Gastrocnemius medialis (tissue), 4 donors: Measurements from ENCODE around the gene TRAF3IP3. TPM values are rescaled to one million over a fixed set of nuclear protein-coding genes. Genes with fewer than 3 reads are reported as not detected.
A peak's percentile ranks its signal among the peaks of the same experiment; 100 is the strongest.

Experiments
- ATAC-seq, 2 donors: fragments of 150-250 bp; one replicate each; pipeline ENCODE4 v1.9.1; 2016
- DNase-seq, 2 donors: peaks; one replicate each; pipeline ENCODE4 v3.0.0-alpha.2; 2019
- H3K27ac ChIP-seq, 4 donors: fragments of 200-600 bp; sonication (generic); 1 replicate in 1 of 4; 2 replicates in 3 of 4; pipeline ENCODE4 v1.5.1; 2016 to 2018; ENCODE audit warnings: mild to moderate bottlenecking in 2 of 4, moderate library complexity in 1 of 4
- H3K27me3 ChIP-seq, 3 donors: fragments of 200-600 bp; sonication (generic) in 2 of 3; 1 replicate in 1 of 3; 2 replicates in 2 of 3; pipeline versions ENCODE4 v1.5.1 to v1.6.0; 2016 to 2019; ENCODE audit warnings: mild to moderate bottlenecking in 1 of 3, moderate library complexity in 1 of 3
- H3K36me3 ChIP-seq, 2 donors: fragments of 200-600 bp; sonication (generic) in 1 of 2; one replicate each; pipeline ENCODE4 v1.5.1; 2017 to 2018
- H3K4me1 ChIP-seq, 2 donors: fragments of 200-600 bp; sonication (generic) in 1 of 2; one replicate each; pipeline ENCODE4 v1.5.1; 2016 to 2017; ENCODE audit warnings: mild to moderate bottlenecking in 2 of 2
- H3K4me3 ChIP-seq, 4 donors: fragments of 200-600 bp; sonication (generic) in 3 of 4; 1 replicate in 1 of 4; 2 replicates in 3 of 4; pipeline ENCODE4 v1.5.1; 2016 to 2019; ENCODE audit warnings: mild to moderate bottlenecking in 2 of 4
- H3K9me3 ChIP-seq, 3 donors: fragments of 200-600 bp; sonication (generic) in 2 of 3; 1 replicate in 1 of 3; 2 replicates in 2 of 3; pipeline ENCODE4 v1.5.1; 2016 to 2019
- POLR2A ChIP-seq, 2 donors: fragments of 450-650 bp; IDR thresholded peaks; one replicate each; pipeline ENCODE4 v1.6.1; 2017; ENCODE audit warnings: antibody characterized with exemption in 2 of 2, mild to moderate bottlenecking in 2 of 2, moderate library complexity in 2 of 2
- in situ Hi-C, 4 donors: fragments of 200-750 bp; cut with MboI; loops; one replicate each; pipeline versions ENCODE4 v1.15.0 to v1.8.0; 2017; ENCODE audit warnings: low sequenced_read_pairs in 4 of 4
- intact Hi-C: fragments of 100-400 bp; cut with DNase I; formaldehyde crosslinking; loops from one replicate; pipeline ENCODE4 v1.15.1; 2023; ENCODE audit warnings: low total_unique reads
- total RNA-seq, 4 donors: library from RNA; depleted of rRNA; stranded (reverse); fragments of >200 nt; gene quantifications; one replicate each; pipeline versions ENCODE4 v1.1.0 to v1.2.3, GENCODE V29; 2016
- TF ChIP-seq, protein P1 (sequence below), 5 experiments: fragments of 450-650 bp in 3 of 5; fragments of 200-600 bp in 2 of 5; sonication (generic) in 2 of 5; IDR thresholded peaks in 4 of 5; conservative IDR thresholded peaks in 1 of 5; 1 replicate in 4 of 5; 2 replicates in 1 of 5; pipeline ENCODE4 v1.5.1; 2016 to 2019; ENCODE audit warnings: antibody characterized with exemption in 5 of 5, mild to moderate bottlenecking in 3 of 5, moderate library complexity in 3 of 5

The TRAF3IP3 gene
- total RNA-seq, result 1 to 10 TPM in 1 of 4 donors, under 1 TPM in 2, not detected in 1; 0.16 to 1.5 (median 0.35) TPM

DNA sequence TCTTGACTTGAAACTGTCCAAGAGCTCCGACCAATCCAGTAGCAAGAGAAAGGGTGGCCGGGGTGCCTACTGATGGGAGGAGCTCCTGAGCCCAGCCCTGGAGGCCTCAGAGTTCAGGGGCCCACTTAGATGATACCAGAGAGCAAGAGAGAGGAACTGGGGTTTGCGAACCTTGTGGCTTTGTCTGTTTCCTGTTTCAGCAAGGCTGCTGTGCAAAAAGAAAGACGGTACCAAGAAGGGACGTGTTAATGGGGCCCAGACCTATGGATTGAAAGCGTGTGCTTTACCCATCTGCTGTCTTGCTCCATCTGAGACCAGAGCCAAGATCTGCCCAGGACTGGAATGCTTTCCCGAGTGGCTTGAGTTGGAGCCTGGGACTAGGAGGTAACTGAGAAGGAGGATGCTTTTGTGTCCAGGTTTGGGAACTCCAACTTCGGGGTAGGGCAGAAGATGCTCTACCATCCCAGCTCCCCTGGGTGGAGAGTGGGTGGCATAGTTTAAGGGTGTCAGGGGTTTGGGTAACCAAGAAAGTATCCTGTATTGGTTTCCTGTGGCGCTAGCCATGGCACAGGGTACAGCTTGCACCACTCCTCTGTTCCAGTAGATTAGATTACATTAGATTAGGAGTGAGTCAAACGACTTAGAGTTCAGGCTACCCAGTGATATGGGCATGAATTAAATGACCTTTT lies at the start of gene TRAF3IP3:
TSS of gene TRAF3IP3 (plus strand) at position 128 of the 689 bp plus-strand sequence. CDS start 3,987 bp downstream, outside the sequence.
- H3K9me3 ChIP-seq, result no peaks in the 10 kb centered on the region
- H3K27me3 ChIP-seq, result no peaks in the 10 kb centered on the region
- DNase-seq (peak in 1 of 2 donors; percentile 22), ATAC-seq (no peak)
- no peaks in the 10 kb centered on the region for H3K36me3 ChIP-seq
- TF ChIP-seq, protein P1, sequence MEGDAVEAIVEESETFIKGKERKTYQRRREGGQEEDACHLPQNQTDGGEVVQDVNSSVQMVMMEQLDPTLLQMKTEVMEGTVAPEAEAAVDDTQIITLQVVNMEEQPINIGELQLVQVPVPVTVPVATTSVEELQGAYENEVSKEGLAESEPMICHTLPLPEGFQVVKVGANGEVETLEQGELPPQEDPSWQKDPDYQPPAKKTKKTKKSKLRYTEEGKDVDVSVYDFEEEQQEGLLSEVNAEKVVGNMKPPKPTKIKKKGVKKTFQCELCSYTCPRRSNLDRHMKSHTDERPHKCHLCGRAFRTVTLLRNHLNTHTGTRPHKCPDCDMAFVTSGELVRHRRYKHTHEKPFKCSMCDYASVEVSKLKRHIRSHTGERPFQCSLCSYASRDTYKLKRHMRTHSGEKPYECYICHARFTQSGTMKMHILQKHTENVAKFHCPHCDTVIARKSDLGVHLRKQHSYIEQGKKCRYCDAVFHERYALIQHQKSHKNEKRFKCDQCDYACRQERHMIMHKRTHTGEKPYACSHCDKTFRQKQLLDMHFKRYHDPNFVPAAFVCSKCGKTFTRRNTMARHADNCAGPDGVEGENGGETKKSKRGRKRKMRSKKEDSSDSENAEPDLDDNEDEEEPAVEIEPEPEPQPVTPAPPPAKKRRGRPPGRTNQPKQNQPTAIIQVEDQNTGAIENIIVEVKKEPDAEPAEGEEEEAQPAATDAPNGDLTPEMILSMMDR (IDR thresholded peaks at IDR 0.05 in 4 of 5, conservative IDR thresholded peaks at IDR 0.05 in 1 of 5), result no peak
- TF ChIP-seq POLR2A (IDR thresholded peaks at IDR 0.05), result no peak
- H3K4me1 ChIP-seq, result peaks cover 0 to 12% of the 10 kb centered on the region in 2 donors
- in situ Hi-C loops (loop anchor here in 1 of 4 donors (5.0 kb wide), 1 partner anchor 179 kb away; no protein-coding TSS in a partner anchor), intact Hi-C loops (no loop called here)
- H3K4me3 ChIP-seq, result no peak within 1 kb of the TSS
- no peak within 1 kb of the TSS for H3K27ac ChIP-seq

DNA sequence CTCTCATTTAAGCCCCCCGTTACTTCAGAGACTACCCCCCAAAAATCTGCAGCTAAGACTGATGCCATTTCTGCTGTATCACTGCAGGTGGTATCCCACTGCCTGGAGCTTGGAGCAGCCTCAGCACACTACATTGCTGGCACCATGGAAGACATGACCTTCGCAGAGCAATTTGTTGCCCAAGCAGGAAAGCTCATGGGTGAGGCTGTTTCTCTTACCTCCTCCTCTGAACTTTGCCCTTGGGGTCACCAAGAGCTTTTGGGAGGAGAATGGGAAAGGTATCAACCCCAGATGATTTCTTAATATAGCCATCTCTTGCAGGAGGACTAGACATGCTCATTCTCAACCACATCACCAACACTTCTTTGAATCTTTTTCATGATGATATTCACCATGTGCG lies 49.2 kb upstream of the TRAF3IP3 start:
- Histone ChIP-seq H3K4me3 (no peak overlapping the region), H3K4me1 (no peaks in the 10 kb centered on the region), H3K9me3 (no peaks in the 10 kb centered on the region), H3K27ac (no peak overlapping the region), H3K27me3 (no peaks in the 10 kb centered on the region), H3K36me3 (no peaks in the 10 kb centered on the region)
- intact Hi-C loops, result loop anchor here (5.0 kb wide), 1 partner anchor 41 kb away; no protein-coding TSS in a partner anchor
- DNase-seq (no peak), ATAC-seq (no peak)
- in situ Hi-C loops, result no loop called here
- TF ChIP-seq POLR2A (IDR thresholded peaks at IDR 0.05), result no peak
- TF ChIP-seq, protein P1 (IDR thresholded peaks at IDR 0.05 in 4 of 5, conservative IDR thresholded peaks at IDR 0.05 in 1 of 5), result no peak

- in situ Hi-C loops, result no loop called here
- H3K9me3 ChIP-seq, result no peaks in the 10 kb centered on the region
Observed at GRCh38 chr1:209707308-209707707, 48.5 kb upstream of the TRAF3IP3 start.

GRCh38 chr1:209708297-209708696 lies 47.6 kb upstream of the TRAF3IP3 start:
- Histone ChIP-seq H3K4me3 (no peak overlapping the region), H3K27ac (no peak overlapping the region), H3K27me3 (no peaks in the 10 kb centered on the region), H3K4me1 (no peaks in the 10 kb centered on the region), H3K9me3 (no peaks in the 10 kb centered on the region), H3K36me3 (no peaks in the 10 kb centered on the region)
- in situ Hi-C loops, result no loop called here
- ATAC-seq (no peak), DNase-seq (no peak)
- TF ChIP-seq, protein P1 (IDR thresholded peaks at IDR 0.05 in 4 of 5, conservative IDR thresholded peaks at IDR 0.05 in 1 of 5), result no peak
- no peak for TF ChIP-seq POLR2A (IDR thresholded peaks at IDR 0.05)
- intact Hi-C loops, result loop anchor here (5.0 kb wide), 1 partner anchor 39 kb away; no protein-coding TSS in a partner anchor

More at GRCh38 chr1:209707308-209707707, 48.5 kb upstream of the TRAF3IP3 start:
- no peak for ATAC-seq
- Histone ChIP-seq H3K27ac (no peak overlapping the region), H3K27me3 (no peaks in the 10 kb centered on the region), H3K4me3 (no peak overlapping the region), H3K36me3 (no peaks in the 10 kb centered on the region), H3K4me1 (no peaks in the 10 kb centered on the region)
- intact Hi-C loops, result loop anchor here (5.0 kb wide), 1 partner anchor 40 kb away; no protein-coding TSS in a partner anchor
- DNase-seq, result no peak
- TF ChIP-seq, protein P1 (IDR thresholded peaks at IDR 0.05 in 4 of 5, conservative IDR thresholded peaks at IDR 0.05 in 1 of 5), result no peak
- no peak for TF ChIP-seq POLR2A (IDR thresholded peaks at IDR 0.05)
